GM19467 (cell line): ENCODE data around the gene NELL1.
"Not testable (repeated sequence)": the region's sequence is repeated elsewhere in the genome, so short reads cannot be mapped to it uniquely, and the experiment has no call there.

Source experiments
- ATAC-seq: cut with Tn5 transposase; IDR thresholded peaks from one replicate; pipeline ENCODE4 v1.9.1; 2021; ENCODE audit warnings: mild to moderate bottlenecking, moderate library complexity; ENCODE audit not compliant: unreplicated experiment

Gene NELL1

GRCh38 chr11:20762116-20762844, 92.9 kb downstream of the NELL1 start:
- ATAC-seq = no peak

- no peak for ATAC-seq
Observed at GRCh38 chr11:20762980-20763379, 93.6 kb downstream of the NELL1 start.

GRCh38 chr11:20770414-20770946, 101.1 kb downstream of the NELL1 start:
- no peak for ATAC-seq

GRCh38 chr11:20771026-20771425, 101.6 kb downstream of the NELL1 start:
- no peak for ATAC-seq

- ATAC-seq = no peak
Observed at GRCh38 chr11:20771681-20772080, 102.3 kb downstream of the NELL1 start.

- no peak for ATAC-seq
Observed at GRCh38 chr11:20775331-20775730, 105.9 kb downstream of the NELL1 start.

- no peak for ATAC-seq
Observed at GRCh38 chr11:20782775-20783174, 113.4 kb downstream of the NELL1 start.

- ATAC-seq = no peak
Observed at GRCh38 chr11:20783220-20783619, 113.8 kb downstream of the NELL1 start.

GRCh38 chr11:20790622-20791021, 121.2 kb downstream of the NELL1 start:
- ATAC-seq = no peak

- ATAC-seq = no peak
Observed at GRCh38 chr11:20795005-20795404, 125.6 kb downstream of the NELL1 start.

- ATAC-seq = no peak
Observed at GRCh38 chr11:20808328-20808727, 138.9 kb downstream of the NELL1 start.

GRCh38 chr11:20821046-20821445, 151.7 kb downstream of the NELL1 start:
- no peak for ATAC-seq

GRCh38 chr11:20821470-20821869, 152.1 kb downstream of the NELL1 start:
- no peak for ATAC-seq

GRCh38 chr11:20824773-20825172, 155.4 kb downstream of the NELL1 start:
- no peak for ATAC-seq

- ATAC-seq = no peak
Observed at GRCh38 chr11:20835561-20835960, 166.2 kb downstream of the NELL1 start.

GRCh38 chr11:20839231-20839630, 169.8 kb downstream of the NELL1 start:
- ATAC-seq = no peak

GRCh38 chr11:20840341-20840740, 171.0 kb downstream of the NELL1 start:
- no peak for ATAC-seq

GRCh38 chr11:20844216-20844615, 174.8 kb downstream of the NELL1 start:
- ATAC-seq = no peak

- ATAC-seq = no peak
Observed at GRCh38 chr11:20844630-20845029, 175.2 kb downstream of the NELL1 start.

GRCh38 chr11:20854215-20854955, 185.0 kb downstream of the NELL1 start:
- no peak for ATAC-seq

GRCh38 chr11:20861322-20861721, 191.9 kb downstream of the NELL1 start:
- ATAC-seq = no peak

- not testable (repeated sequence) for ATAC-seq
Observed at GRCh38 chr11:20862263-20862662, 192.9 kb downstream of the NELL1 start.
